Smooth muscle cell (in vitro differentiated cells): Measurements from ENCODE around the gene AP1S1. TPM values are rescaled to one million over a fixed set of nuclear protein-coding genes. Genes with fewer than 3 reads are reported as not detected.

Experiments
- DNase-seq: peaks from one replicate; lab custom pipeline; 2025; ENCODE audit not compliant: unreplicated experiment; lab: John Stamatoyannopoulos, UW
- H2AFZ ChIP-seq: fragments of 200-600 bp; sonication (generic); 2 replicates; pipeline ENCODE4 v1.6.0; 2016; ENCODE audit warnings: antibody characterized with exemption, low read depth, mild to moderate bottlenecking
- H3F3A ChIP-seq: fragments of 200-600 bp; sonication (generic); 2 replicates; pipeline ENCODE4 v1.6.0; 2017; ENCODE audit warnings: antibody characterized with exemption, low read depth
- H3K27ac ChIP-seq: fragments of 200-600 bp; sonication (generic); 2 replicates; pipeline ENCODE4 v1.5.1; 2016; ENCODE audit warnings: low read depth, mild to moderate bottlenecking
- H3K27me3 ChIP-seq: fragments of 200-600 bp; sonication (generic); 2 replicates; pipeline ENCODE4 v1.6.1; 2016; ENCODE audit warnings: low read depth, mild to moderate bottlenecking
- H3K36me3 ChIP-seq: fragments of 200-600 bp; sonication (generic); 2 replicates; pipeline ENCODE4 v1.5.1; 2016; ENCODE audit warnings: low read depth
- H3K4me1 ChIP-seq: fragments of 200-600 bp; sonication (generic); 2 replicates; pipeline ENCODE4 v1.5.1; 2016; ENCODE audit warnings: low read depth
- H3K4me2 ChIP-seq: fragments of 200-600 bp; sonication (generic); 2 replicates; pipeline ENCODE4 v1.6.0; 2016; ENCODE audit warnings: mild to moderate bottlenecking
- H3K4me3 ChIP-seq: fragments of 200-600 bp; sonication (generic); 2 replicates; pipeline ENCODE4 v1.5.1; 2016; ENCODE audit warnings: mild to moderate bottlenecking
- H3K79me2 ChIP-seq: fragments of 200-600 bp; sonication (generic); 2 replicates; pipeline ENCODE4 v1.6.0; 2016; ENCODE audit warnings: low read depth, mild to moderate bottlenecking
- H3K9ac ChIP-seq: fragments of 200-600 bp; sonication (generic); 2 replicates; pipeline ENCODE4 v1.6.0; 2016; ENCODE audit warnings: low read depth
- H3K9me3 ChIP-seq: fragments of 200-600 bp; sonication (generic); replicated peaks from 2 replicates; pipeline ENCODE4 v1.5.1; 2016; ENCODE audit warnings: low read depth
- H4K20me1 ChIP-seq: fragments of 200-600 bp; sonication (generic); 2 replicates; pipeline ENCODE4 v1.6.0; 2016; ENCODE audit warnings: low read depth
- WGBS: methylation state at CpG from one replicate; pipeline ENCODE4 v1.1.7; 2016; ENCODE audit warnings: low lambda C conversion rate; 5-methylcytosine and 5-hydroxymethylcytosine counted together
- polyA plus RNA-seq: library from polyadenylated mRNA; unstranded; fragments of >200 nt; fragmentation: Nextera tagmentation; extraction: Ambion mirVana; gene quantifications from 2 replicates; pipeline ENCODE4 v1.2.1, GENCODE V29; 2016
- total RNA-seq: library from RNA; depleted of rRNA; stranded (reverse); fragments of >200 nt; gene quantifications from 2 replicates; pipeline ENCODE4 v1.2.3, GENCODE V29; 2014
- TF ChIP-seq, protein P1 (sequence below): fragments of 200-600 bp; sonication (generic); IDR thresholded peaks from 2 replicates; pipeline ENCODE4 v1.5.1; 2017; ENCODE audit warnings: borderline replicate concordance, mild to moderate bottlenecking, antibody characterized with exemption; ENCODE audit not compliant: insufficient read depth, poor library complexity, severe bottlenecking

Gene AP1S1
- total and polyA plus RNA-seq, 2 experiments from 2014 or later: 44.0 to 104 TPM

DNA sequence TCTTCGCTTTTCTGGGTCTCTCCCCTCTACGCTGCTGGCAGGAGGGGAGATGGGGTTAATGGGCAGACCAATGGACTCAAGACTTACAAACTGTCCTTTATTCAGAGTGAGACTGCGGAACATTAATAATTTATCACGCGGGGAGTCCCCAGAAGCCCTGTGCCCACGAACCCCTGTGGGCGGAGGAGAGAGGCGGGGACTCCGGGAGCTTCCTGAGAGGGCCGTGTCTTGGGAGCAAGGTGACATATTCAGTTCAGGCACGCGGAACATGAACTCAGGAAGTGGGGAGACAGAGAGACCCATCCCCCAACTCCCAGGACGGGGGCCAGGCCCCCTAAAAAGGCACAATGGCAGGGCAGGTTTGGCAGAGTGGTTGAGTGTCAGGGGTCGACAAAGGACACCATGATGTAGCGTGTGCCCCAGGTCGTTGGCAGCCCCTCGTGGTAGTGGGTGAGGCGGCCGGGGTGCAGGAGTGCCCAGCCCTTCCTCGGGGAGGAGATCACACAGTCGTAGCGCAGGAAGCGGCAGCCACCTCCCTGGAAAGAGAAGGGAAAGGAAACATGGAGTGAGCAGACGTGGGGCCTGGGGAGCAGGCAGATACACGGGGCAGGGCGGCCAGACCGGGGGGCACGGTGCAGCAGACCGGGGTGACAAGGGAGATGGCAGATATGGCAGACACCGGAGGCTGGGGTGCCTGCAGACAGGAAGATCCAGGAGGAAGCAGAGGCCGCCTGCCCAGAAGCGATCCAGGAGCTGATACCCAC is 51.8 kb downstream of the AP1S1 start:
- no peaks in the 10 kb centered on the region for H3F3A ChIP-seq
- 92% methylated on average over 31 of the region's 32 CpGs for WGBS
- no peak overlapping the region for H3K27ac ChIP-seq

DNA sequence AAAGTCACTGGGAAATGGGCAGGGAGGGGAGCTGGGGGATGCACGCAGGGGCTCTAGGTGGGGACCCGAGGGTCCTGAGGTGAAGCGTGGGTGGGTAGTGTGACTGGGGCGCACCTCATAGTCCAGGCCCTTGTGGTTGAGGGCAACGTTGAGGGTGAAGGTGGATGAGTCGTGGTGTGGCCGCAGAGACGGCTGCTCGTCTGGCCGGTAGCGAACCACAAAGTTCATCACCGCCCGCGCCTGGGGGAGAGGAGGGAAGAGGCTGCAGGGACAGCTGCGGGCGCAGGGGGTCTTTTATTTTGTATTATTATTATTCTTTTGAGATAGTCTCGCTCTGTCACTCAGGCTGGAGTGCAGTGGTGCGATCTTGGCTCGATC is 52.4 kb downstream of the AP1S1 start:
- WGBS: 83% methylated on average over 19 of the region's 19 CpGs
- Histone ChIP-seq H3K36me3 (no peaks in the 10 kb centered on the region), H3K9ac (no peak overlapping the region), H3K79me2 (no peaks in the 10 kb centered on the region), H3K4me3 (no peak overlapping the region), H3K4me2 (no peak overlapping the region), H3K27me3 (peaks cover 24% of the 10 kb centered on the region), H4K20me1 (no peaks in the 10 kb centered on the region), H3K27ac (no peak overlapping the region), H3K9me3 (no peaks in the 10 kb centered on the region), H3K4me1 (no peaks in the 10 kb centered on the region), H2AFZ (no peak overlapping the region), H3F3A (no peaks in the 10 kb centered on the region)
- TF ChIP-seq, protein P1, sequence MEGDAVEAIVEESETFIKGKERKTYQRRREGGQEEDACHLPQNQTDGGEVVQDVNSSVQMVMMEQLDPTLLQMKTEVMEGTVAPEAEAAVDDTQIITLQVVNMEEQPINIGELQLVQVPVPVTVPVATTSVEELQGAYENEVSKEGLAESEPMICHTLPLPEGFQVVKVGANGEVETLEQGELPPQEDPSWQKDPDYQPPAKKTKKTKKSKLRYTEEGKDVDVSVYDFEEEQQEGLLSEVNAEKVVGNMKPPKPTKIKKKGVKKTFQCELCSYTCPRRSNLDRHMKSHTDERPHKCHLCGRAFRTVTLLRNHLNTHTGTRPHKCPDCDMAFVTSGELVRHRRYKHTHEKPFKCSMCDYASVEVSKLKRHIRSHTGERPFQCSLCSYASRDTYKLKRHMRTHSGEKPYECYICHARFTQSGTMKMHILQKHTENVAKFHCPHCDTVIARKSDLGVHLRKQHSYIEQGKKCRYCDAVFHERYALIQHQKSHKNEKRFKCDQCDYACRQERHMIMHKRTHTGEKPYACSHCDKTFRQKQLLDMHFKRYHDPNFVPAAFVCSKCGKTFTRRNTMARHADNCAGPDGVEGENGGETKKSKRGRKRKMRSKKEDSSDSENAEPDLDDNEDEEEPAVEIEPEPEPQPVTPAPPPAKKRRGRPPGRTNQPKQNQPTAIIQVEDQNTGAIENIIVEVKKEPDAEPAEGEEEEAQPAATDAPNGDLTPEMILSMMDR: no peak
- no peak for DNase-seq

More for the DNA sequence above, 51.8 kb downstream of the AP1S1 start:
- TF ChIP-seq, protein P1: no peak
- Histone ChIP-seq H3K4me3 (no peak overlapping the region), H3K4me2 (no peak overlapping the region), H3K9ac (no peak overlapping the region), H3K27me3 (peaks cover 30% of the 10 kb centered on the region), H4K20me1 (no peaks in the 10 kb centered on the region), H3K79me2 (no peaks in the 10 kb centered on the region), H3K36me3 (no peaks in the 10 kb centered on the region), H2AFZ (no peak overlapping the region), H3K9me3 (no peaks in the 10 kb centered on the region), H3K4me1 (no peaks in the 10 kb centered on the region)
- no peak for DNase-seq

DNA sequence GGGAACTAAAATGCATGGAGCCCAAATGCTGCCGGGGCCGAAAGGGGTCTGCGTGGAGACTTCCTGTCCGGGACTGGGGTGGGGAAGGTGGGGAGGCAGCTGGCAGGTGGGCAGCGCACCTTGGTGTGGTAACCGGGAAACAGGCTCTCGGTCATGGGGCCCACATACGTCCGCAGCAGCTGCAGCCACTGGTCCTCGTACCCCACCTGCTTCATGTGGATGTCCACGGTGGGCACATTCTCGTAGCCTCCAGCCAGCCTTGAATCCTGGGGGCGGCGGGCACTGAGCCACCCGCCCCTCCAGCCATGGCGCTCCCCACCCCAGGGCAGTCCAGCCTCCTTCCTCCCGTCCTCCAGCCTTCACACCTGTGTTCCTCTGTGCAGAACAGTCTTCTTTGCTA is 53.2 kb downstream of the AP1S1 start:
- H3K9ac ChIP-seq: no peak overlapping the region
- no peak overlapping the region for H3K4me2 ChIP-seq
- no peaks in the 10 kb centered on the region for H3K79me2 ChIP-seq
- H3K4me3 ChIP-seq: no peak overlapping the region
- H4K20me1 ChIP-seq: no peaks in the 10 kb centered on the region
- DNase-seq: no peak
- no peaks in the 10 kb centered on the region for H3K9me3 ChIP-seq
- peaks cover 16% of the 10 kb centered on the region for H3K27me3 ChIP-seq
- H3K36me3 ChIP-seq: no peaks in the 10 kb centered on the region
- WGBS: 95% methylated on average over 14 of the region's 17 CpGs
- TF ChIP-seq, protein P1: no peak
- no peaks in the 10 kb centered on the region for H3K4me1 ChIP-seq
- no peaks in the 10 kb centered on the region for H3F3A ChIP-seq
- H3K27ac ChIP-seq: no peak overlapping the region
- no peak overlapping the region for H2AFZ ChIP-seq

DNA sequence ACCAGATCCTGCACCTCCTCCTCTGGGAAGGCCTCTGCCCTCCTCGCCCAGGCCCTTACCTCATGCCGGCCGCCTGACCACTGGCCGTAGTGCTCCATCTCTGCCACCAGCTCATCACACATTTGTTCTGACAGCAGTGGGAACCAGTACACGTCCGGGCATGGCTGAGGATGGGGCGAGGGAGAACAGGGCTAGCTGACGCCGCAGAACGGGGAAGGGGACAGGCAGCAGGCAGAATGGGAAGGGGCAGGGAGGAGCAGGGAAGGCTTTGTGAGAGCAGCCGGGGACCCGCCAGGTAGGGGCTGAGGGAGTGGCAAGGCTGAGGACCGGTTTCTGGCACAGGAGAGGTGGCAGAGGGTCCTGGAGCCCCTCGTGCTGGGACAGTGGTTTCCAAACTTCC is 54.5 kb downstream of the AP1S1 start:
- no peaks in the 10 kb centered on the region for H3K36me3 ChIP-seq
- no peak overlapping the region for H3K9ac ChIP-seq
- H3K27ac ChIP-seq: no peak overlapping the region
- no peak for DNase-seq
- H3K9me3 ChIP-seq: no peaks in the 10 kb centered on the region
- peaks cover 3% of the 10 kb centered on the region for H3K27me3 ChIP-seq
- no peaks in the 10 kb centered on the region for H3K4me1 ChIP-seq
- no peaks in the 10 kb centered on the region for H3F3A ChIP-seq
- WGBS: 98% methylated on average over 14 of the region's 14 CpGs
- no peak overlapping the region for H3K4me2 ChIP-seq
- no peaks in the 10 kb centered on the region for H4K20me1 ChIP-seq
- H3K79me2 ChIP-seq: no peaks in the 10 kb centered on the region
- no peak overlapping the region for H3K4me3 ChIP-seq
- no peak overlapping the region for H2AFZ ChIP-seq
- TF ChIP-seq, protein P1: no peak
